Upper lobe of right lung (tissue), 1 donor: ENCODE data around the gene SSC4D. TPM values are rescaled to one million over a fixed set of nuclear protein-coding genes. Genes with fewer than 3 reads are reported as not detected.
"Not testable (repeated sequence)": the region's sequence is repeated elsewhere in the genome, so short reads cannot be mapped to it uniquely, and the experiment has no call there.

Source experiments
- ATAC-seq: fragments of 200-7000 bp; cut with Tn5 transposase; one replicate; pipeline ENCODE4 v1.9.1; 2020; ENCODE audit warnings: mild to moderate bottlenecking, moderate library complexity
- DNase-seq: peaks from one replicate; pipeline ENCODE4 v3.0.0-alpha.2; 2020
- H3K27ac ChIP-seq: fragments of 200-600 bp; one replicate; pipeline ENCODE4 v1.8.0; 2022
- H3K27me3 ChIP-seq: fragments of 200-600 bp; one replicate; pipeline ENCODE4 v1.8.0; 2022; ENCODE audit warnings: mild to moderate bottlenecking
- H3K36me3 ChIP-seq: fragments of 200-600 bp; one replicate; pipeline ENCODE4 v1.8.0; 2022
- H3K4me1 ChIP-seq: fragments of 200-600 bp; one replicate; pipeline ENCODE4 v1.8.0; 2022
- H3K4me3 ChIP-seq: fragments of 200-600 bp; one replicate; pipeline ENCODE4 v1.8.0; 2022; ENCODE audit warnings: mild to moderate bottlenecking
- H3K9me3 ChIP-seq: fragments of 200-600 bp; one replicate; pipeline ENCODE4 v1.8.0; 2022
- intact Hi-C: fragments of 100-400 bp; cut with DNase I; formaldehyde crosslinking; loops from one replicate; pipeline ENCODE4 v1.11.0; 2022
- total RNA-seq: library from RNA; stranded (reverse); fragmentation: NEBNext Ultra II Directional; extraction: Animal tissue kit (Norgen Biotek cat#: 25700); gene quantifications from one replicate; pipeline ENCODE4 v1.2.1, GENCODE V29; 2021
- TF ChIP-seq, protein P1 (sequence below): fragments of 200-600 bp; IDR thresholded peaks from one replicate; pipeline ENCODE4 v1.8.0; 2022; ENCODE audit warnings: antibody characterized with exemption
- donor health status: DM: no; HTN: yes; CAD: no; lungs with severe emphysema.

SSC4D gene
- total RNA-seq, 1 donor from 2014 or later, result 1.1 TPM

DNA sequence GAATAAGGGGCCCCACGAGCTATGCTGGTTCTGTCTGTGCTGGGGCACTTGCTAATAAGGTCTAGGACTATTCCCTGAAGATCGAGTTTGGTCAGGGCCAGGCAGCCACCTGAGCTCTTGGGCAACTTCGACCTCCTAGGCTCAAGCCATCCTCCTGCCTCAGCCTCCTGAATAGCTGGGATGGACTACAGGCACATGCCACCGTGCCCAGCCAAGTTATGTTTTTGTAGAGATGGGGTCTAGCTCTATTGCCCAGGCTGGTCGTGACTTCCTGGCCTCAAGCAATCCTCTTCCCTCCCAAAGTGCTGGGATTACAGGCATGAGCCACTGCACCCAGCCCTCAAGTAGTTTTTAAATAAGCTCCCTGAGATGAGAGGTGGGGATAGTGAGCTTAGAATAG is 18.1 kb upstream of the SSC4D start:
- Histone ChIP-seq H3K4me3 (no peak overlapping the region), H3K27ac (no peak overlapping the region), H3K36me3 (no peaks in the 10 kb centered on the region), H3K9me3 (no peaks in the 10 kb centered on the region), H3K4me1 (peaks cover 4% of the 10 kb centered on the region), H3K27me3 (no peaks in the 10 kb centered on the region)
- intact Hi-C loops, result no loop called here
- ATAC-seq (no peak), DNase-seq (no peak)
- TF ChIP-seq, protein P1, sequence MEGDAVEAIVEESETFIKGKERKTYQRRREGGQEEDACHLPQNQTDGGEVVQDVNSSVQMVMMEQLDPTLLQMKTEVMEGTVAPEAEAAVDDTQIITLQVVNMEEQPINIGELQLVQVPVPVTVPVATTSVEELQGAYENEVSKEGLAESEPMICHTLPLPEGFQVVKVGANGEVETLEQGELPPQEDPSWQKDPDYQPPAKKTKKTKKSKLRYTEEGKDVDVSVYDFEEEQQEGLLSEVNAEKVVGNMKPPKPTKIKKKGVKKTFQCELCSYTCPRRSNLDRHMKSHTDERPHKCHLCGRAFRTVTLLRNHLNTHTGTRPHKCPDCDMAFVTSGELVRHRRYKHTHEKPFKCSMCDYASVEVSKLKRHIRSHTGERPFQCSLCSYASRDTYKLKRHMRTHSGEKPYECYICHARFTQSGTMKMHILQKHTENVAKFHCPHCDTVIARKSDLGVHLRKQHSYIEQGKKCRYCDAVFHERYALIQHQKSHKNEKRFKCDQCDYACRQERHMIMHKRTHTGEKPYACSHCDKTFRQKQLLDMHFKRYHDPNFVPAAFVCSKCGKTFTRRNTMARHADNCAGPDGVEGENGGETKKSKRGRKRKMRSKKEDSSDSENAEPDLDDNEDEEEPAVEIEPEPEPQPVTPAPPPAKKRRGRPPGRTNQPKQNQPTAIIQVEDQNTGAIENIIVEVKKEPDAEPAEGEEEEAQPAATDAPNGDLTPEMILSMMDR, result no peak

DNA sequence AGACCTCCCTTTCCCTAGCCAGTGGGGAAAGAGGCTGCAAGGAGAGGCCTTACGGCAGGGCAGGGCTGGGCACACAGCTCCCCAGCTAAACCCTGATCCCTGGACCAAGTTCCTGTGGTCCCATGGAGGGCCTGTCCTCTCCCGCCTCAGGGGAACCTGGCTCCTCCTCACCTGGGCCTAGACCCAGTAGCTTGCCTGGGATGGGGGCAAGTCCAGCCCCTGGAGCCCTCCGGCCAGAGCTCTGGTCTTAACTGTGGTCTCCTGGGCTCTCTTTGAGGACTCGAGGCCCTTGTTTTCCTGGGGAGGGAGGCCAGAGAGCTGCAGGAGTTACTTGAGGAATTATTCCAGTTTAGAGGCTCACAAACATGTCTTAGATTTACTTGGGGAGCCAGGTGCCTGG is 16.7 kb upstream of the SSC4D start:
- TF ChIP-seq, protein P1, result no peak
- H3K36me3 ChIP-seq, result no peaks in the 10 kb centered on the region
- no peak overlapping the region for H3K4me3 ChIP-seq
- peaks cover 4% of the 10 kb centered on the region for H3K4me1 ChIP-seq
- intact Hi-C loops, result no loop called here
- DNase-seq (no peak), ATAC-seq (no peak)
- H3K27me3 ChIP-seq, result no peaks in the 10 kb centered on the region
- no peak overlapping the region for H3K27ac ChIP-seq
- no peaks in the 10 kb centered on the region for H3K9me3 ChIP-seq

DNA sequence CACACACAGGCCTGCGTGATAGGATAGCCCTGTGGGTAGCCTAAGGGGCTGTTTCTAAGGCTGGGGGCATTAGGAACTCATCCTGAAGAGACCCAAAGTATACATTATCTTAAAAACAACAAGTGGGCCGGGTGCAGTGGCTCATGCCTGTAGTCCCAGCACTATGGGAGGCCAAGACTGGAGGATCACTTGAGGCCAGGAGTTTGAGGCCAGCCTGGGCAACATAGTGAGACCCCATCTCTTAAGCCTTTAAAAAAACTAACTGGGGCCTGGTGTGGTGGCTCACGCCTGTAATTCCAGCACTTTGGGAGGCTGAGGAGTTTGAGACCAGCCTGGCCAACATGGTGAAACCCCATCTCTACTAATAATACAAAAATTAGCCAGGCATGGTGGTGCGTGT is 16.1 kb upstream of the SSC4D start:
- H3K27ac ChIP-seq, H3K36me3 ChIP-seq, DNase-seq, intact Hi-C loops, H3K4me3 ChIP-seq, H3K4me1 ChIP-seq, ATAC-seq, H3K9me3 ChIP-seq, H3K27me3 ChIP-seq: not testable (repeated sequence)

DNA sequence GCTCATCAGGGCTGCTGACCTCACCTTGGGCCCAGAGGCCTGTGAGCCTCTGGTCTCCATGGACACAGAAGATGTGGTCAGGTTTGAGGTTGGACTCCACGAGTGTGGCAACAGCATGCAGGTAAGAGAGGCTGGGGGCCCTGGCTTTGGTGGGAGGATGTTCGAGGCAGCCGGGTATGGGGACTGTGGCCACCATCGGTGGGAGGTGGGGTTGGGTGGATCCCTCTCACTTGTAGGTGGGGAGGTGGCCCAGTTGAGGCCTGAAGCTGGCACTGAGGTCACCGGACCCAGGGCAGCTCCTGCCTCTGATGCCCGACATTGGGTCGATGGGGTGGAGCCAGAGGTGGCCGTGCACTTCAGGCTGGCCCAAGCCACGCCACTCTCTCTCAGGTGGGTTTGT is 15.7 kb upstream of the SSC4D start:
- TF ChIP-seq, protein P1, result no peak
- intact Hi-C loops, result no loop called here
- Histone ChIP-seq H3K9me3 (no peaks in the 10 kb centered on the region), H3K36me3 (no peaks in the 10 kb centered on the region), H3K4me3 (no peak overlapping the region), H3K27me3 (no peaks in the 10 kb centered on the region), H3K27ac (no peak overlapping the region), H3K4me1 (peaks cover 4% of the 10 kb centered on the region)
- ATAC-seq (no peak), DNase-seq (no peak)

DNA sequence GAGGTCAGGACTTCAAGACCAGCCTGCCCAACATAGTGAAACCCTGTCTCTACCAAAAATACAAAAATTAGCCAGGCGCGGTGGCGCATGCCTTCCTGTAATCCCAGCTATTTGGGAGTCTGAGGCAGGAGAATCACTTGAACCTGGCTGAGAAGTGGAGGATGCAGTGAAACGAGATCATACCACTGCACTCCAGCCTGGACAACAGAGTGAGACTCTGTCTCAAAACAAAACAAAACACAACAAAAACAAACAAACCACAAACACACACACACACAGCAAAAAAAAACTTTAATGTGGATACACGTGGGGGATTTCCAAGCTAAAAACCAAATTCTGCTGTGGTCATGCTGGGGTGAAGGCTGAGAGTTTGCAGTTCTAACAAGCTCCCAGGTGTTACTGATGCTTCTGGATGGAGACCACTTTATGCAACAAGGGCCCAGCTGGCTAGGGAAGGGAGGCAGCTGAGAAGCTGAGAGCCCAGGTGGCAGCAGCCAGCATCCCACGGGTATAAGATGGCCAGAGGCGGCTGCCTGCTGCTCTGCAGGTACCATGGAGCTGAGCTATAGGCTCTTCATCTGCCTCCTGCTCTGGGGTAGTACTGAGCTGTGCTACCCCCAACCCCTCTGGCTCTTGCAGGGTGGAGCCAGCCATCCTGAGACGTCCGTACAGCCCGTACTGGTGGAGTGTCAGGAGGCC is 15.1 kb upstream of the SSC4D start, which contains the start of gene ZP3:
ZP3 (plus strand) TSS at position 538 of the 699 bp plus-strand sequence; CDS start at position 553, 15 bp downstream.
- Histone ChIP-seq H3K4me3 (no peak within 1 kb of the TSS), H3K36me3 (no peaks in the 10 kb centered on the region), H3K9me3 (no peaks in the 10 kb centered on the region), H3K27me3 (no peaks in the 10 kb centered on the region), H3K4me1 (peaks cover 4% of the 10 kb centered on the region), H3K27ac (no peak within 1 kb of the TSS)
- intact Hi-C loops, result no loop called here
- TF ChIP-seq, protein P1, result no peak
- DNase-seq (no peak), ATAC-seq (no peak)

DNA sequence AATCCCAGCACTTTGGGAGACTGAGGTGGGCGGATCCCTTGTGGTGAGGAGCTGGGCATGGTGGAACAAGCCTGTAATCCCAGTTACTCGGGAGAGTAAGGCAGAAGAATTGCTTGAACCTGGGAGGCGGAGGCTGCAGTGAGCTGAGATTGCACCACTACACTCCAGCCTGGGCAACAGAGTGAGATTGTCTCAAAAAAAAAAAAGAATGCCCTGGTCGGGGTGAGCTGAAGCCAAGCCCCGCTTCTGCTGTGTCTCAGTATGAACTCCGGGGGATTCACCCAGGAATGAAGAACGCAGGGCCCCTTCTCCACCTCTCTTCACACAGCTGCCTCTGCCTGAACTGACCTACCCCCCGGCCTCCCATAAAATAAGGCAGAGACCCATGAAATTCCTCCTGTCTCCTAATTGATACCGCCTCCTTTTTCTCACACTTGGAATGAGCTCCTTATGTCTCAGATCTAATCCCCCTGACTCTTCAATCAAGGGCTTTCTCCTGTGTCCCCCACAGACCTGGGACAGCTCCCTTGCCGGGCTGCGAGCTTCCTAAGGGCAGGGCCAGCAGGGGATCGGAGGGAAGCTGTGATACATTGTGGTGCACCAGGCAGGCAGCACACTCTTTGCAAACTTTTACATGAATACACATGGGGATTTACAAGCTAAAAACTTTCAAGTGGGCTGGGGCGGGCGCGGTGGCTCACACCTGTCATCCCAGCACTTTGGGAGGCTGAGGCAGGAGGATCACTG is 14.3 kb upstream of the SSC4D start:
- no peak overlapping the region for H3K4me3 ChIP-seq
- intact Hi-C loops, result no loop called here
- H3K9me3 ChIP-seq, result no peaks in the 10 kb centered on the region
- DNase-seq (no peak), ATAC-seq (no peak)
- H3K4me1 ChIP-seq, result peaks cover 4% of the 10 kb centered on the region
- H3K36me3 ChIP-seq, result no peaks in the 10 kb centered on the region
- no peaks in the 10 kb centered on the region for H3K27me3 ChIP-seq
- TF ChIP-seq, protein P1, result no peak
- no peak overlapping the region for H3K27ac ChIP-seq

DNA sequence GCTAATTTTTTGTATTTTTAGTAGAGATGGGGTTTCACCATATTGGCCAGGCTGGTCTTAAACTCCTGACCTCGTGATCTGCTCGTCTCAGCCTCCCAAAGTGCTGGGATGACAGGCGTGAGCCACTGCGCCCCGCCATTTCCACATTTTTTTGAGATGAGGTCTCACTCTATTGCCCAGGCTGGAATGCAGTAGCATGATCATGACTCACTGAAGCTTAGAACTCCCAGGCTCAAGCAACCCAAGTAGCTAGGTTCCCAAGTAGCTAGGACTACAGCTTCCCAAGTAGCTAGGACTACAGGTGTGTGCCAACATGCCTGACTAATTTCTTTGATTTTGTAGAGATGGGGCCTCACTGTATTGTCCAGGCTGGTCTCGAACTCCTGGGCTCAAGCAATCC is 11.6 kb upstream of the SSC4D start:
- DNase-seq, intact Hi-C loops, H3K9me3 ChIP-seq, H3K27me3 ChIP-seq, H3K4me3 ChIP-seq, H3K4me1 ChIP-seq, H3K27ac ChIP-seq, H3K36me3 ChIP-seq: not testable (repeated sequence)
- ATAC-seq, result peak; percentile 55

DNA sequence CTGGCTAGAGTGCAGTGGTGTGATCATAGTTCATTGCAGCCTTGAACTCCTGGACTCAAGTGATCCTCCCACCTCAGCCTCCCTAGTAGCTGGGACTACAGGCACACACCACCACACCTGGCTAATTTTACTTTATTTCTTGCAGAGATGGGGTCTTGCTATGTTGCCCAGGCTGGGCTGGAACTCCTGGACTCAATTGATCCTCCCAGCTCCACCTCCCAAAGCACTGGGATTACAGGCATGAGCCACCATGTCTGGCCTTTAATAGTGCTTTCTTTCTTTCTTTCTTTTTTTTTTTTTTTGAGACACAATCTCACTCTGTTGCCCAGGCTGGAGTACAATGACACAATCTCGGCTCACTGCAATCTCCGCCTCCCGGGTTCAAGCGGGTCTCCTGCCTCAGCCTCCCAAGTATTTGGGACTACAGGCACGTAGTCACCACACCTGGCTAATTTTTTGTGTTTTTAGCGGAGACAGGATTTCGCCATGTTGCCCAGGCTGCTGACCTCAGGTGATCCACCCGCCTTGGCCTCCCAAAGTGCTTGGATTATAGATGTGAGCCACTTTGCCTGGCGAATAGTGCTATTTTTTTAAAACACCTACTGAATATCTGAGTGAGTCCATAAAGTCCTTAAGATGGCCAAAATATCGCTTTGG is 8.3 kb upstream of the SSC4D start:
- H3K4me1 ChIP-seq, ATAC-seq, H3K36me3 ChIP-seq, DNase-seq, H3K27me3 ChIP-seq, H3K4me3 ChIP-seq, H3K9me3 ChIP-seq, H3K27ac ChIP-seq, intact Hi-C loops: not testable (repeated sequence)
